HG03060 (cell line): ENCODE results near the gene SOCS1.
"Not testable (repeated sequence)": the region's sequence is repeated elsewhere in the genome, so short reads cannot be mapped to it uniquely, and the experiment has no call there.

Experiments used
- ATAC-seq: cut with Tn5 transposase; IDR thresholded peaks from one replicate; pipeline ENCODE4 v1.9.1; 2021; ENCODE audit warnings: low read depth, moderate number of reproducible peaks; ENCODE audit not compliant: unreplicated experiment

The SOCS1 gene

DNA sequence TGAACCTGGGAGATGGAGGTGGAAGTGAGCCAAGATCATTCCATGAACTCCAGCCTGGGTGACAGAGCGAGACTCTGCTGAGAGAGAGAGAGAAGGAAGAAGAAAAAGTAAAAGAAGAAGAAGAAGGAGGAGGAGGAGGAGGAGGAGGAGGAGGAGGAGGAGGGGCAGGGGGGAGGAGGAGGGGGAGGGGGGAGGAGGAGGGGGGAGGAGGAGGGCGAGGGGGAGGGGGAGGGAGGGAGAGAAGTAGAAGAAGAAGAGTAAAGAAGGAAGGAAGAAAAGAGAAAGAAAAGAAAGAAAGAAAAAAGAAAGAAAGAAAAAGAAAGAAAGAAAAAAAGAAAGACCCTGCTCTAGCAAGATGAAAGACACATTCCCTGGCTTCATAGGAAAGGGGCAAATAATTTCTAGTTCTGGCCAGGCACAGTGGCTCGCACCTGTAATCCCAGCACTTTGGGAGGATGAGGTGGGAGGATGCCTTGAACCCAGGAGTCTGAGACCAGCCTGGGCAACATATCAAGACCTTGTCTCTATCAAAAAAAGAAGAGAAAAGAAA is 23.6 kb downstream of the SOCS1 start:
- no peak for ATAC-seq

DNA sequence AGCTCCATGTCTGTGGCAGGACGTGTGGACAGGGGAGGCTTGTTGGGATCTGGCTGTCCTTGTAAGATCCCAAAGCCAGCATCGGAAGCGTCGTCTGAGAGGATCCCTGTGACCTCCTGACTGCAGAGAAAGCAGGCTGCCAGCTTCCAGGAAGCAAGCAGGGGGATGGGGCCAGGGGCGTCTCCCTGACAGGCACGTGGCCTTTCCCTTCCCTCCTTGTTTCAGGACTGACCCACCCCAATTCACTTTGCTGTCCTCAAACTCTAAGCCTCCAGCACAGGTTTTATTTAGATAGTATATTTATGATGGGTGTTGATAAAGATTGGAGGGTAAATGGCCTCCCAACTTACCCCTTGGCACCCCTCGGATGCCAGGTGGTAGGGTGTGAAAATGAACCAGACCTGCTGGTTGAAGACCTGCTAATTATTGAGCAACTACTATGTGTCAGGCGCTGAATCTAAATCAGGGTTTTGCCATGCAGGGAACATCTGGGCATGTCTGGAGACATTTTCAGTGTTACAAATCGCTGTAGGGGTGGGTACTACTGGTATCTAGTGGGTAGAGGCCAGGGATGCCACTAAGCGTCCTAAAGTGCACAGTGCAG is 24.5 kb downstream of the SOCS1 start:
- ATAC-seq, result no peak

DNA sequence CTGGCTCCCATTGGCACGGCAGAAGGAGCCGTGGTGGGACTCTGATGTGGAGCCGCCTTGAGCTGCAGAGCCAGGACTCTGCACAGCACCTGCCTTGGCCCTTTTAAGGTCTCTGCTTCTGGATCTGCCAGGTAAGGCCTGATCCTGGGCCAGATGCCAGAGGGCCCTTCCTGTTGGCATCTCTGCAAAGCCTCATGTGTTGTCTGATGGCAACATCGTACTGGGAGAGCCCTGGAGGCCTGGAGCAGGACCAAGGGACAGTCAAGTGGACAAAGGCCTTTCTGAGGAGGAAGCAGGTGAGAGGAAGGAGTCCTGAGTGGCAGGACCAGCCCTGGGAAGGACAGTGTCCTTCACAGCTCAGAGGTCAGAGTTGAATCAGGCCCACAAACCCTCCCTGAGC is 26.1 kb downstream of the SOCS1 start:
- ATAC-seq, result no peak

DNA sequence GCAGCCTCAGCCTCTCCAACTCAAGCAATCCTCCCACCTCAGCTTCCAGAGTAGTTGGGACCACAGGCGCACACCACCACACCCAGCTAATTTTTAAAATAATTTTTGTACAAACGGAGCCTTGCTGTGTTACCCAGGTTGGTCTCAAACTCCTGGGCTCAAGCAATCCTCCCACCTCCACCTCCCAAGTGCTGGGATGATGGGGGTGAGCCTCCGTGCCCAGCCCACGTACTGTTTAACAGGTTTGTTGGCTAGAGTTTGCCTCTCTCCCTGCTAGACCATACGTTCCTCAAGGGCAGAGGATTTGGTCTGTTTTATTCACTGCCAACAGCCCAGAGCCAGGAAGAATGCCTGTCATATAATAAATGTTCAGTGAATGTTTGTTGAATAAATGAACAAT is 26.6 kb downstream of the SOCS1 start:
- no peak for ATAC-seq

DNA sequence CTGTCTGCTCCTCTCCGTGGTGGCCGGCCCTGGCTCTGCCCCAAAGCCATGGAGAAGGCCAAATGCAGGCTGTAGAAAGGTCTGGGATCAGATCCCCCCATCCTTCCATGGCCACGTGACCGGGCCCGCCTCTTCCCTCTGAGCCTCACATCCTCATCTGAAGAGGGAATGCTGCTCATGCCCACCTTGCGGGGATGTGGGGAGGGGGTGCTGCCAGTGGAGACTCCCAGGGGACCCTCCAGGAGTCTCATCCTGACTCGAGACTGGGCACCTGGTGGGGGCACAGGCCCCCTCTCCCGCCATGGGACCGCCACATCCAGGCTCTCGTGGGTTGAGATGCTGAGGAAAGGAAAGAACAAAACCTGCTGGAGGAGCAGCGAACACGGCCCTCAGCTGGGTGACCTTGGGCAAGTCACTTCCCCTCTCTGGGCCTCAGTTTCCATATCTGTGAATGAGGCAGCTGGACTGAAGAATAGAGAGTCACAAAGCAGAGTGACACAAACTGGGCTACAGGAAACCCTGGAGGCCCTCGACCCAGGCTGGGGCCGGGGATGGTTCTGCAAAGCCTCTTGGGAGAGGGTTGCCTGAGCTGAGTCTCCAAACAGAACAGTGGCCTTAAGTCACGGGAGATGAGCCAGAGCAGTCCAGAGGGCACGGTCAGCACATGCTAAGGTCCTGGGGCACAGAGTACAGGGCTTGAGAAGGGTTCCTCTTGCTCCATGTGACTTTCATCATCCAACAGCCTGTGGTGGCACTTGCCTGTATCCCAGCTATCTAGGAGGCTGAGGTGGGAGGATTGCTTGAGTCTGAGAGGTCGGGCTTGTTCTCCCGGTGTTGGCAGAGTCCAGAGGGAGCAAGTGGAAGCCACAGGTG is 30.1 kb downstream of the SOCS1 start:
- ATAC-seq, result no peak

DNA sequence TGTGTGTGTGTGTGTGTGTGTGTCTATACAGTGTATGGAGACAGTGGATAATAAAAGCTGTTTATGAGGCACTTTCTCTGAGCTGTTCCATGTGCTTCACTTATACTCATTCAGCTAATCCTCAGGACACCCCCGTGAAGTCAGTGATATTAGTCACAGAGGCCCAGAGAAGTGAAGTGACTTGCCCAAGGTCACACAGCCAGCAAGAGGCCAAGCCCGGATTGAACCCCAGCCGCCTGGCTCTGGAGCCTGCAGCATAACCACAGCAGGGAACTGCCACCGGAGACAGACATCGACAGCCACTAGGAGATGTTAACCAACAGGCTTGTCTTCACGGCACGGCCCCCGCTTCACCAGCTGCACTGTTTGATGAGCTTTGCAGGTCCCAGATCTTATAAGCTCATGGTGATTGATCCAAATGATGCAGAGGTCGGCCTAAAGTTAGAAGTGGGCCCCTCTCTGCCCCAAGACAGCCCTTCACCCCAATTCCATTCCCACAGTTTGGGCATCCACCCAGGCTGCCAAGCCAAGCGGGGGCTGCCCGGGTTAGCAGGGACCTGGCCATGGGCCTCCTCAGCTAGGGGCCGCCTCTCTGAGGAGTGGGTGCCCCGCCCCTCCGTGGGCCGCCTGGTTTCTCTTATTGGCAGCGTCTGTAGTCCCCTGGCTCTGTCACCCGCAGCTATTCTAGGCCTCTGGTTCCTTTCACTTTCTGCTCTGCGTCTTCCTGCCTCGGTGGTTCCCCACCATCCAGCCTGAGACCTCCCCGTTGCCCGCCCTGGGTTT is 30.9 kb downstream of the SOCS1 start:
- ATAC-seq, result peak; percentile 75

DNA sequence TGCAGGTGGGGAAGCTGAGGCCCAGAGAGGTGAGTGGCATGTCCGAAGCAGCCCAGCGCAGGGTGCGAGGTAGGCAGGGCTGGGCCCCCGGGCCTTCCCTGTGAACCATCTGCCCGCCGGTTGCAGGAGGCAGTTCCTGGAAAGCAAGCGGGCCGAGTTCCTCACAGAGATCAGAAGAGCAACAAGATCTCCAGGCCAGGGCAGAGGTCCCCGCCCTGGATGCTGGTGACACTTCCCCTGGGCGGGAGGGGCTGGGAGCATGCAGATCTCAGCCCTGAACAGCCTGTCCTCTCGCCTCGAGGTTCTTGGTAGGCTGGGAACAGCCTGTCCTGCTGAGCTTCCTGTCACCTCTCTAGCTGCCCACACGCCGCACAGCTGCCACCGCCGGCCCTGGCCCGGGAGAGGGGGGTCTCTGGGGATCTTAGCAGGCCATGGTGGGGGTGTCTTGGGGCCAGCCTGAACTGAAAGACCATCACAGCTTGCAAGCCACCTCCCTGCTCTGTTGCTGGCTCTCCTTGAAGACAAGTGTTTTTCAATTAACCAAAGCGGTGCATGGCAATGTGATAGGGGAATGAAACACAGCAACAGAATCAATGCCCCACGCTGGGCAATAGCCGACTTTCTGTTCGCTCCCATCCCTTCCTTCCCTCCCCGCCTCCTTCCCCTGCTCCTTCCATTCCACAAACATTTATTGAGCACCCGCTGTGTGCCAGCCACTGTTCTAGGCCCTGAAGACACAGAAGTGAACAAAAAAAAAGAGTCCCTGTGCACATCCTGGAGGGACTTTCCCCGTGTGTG is 31.7 kb downstream of the SOCS1 start:
- no peak for ATAC-seq

DNA sequence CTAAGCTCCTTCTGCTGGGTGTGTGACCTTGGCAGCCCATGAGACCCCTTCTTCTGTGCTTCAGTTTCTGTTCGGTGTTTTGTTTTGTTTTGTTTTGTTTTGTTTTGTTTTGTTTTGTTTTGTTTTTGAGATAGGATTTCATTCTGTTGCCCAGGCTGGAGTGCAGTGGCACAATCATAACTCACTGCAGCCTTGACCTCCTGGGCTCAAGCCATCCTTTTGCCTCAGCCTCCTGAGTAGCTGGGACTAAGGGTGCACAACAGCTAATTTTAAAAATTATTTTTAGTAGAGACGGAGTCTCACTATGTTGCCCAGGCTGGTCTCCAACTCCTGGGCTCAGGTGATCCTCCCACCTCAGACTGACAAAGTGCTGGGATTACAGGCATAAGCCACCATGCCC is 35.5 kb downstream of the SOCS1 start:
- ATAC-seq, result not testable (repeated sequence)

DNA sequence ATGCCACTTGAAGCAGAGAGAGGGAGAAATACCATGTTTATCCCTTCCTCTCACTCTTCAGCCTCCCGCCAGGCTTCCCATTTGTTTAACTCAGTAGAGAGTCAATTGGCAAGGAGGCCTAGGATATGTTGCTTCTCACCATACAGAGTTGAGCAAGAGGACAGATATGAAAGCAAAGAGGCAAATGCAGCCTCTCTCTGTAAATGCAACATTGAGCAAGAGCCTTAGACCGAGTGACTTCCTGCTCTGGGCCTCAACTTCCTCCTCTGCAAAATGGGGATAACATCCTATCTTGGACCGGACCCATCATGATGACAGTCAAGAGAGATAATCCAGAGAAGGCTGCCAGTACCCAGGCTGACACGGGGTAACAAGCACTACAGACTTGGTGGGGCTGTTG is 36.8 kb downstream of the SOCS1 start:
- ATAC-seq, result no peak

DNA sequence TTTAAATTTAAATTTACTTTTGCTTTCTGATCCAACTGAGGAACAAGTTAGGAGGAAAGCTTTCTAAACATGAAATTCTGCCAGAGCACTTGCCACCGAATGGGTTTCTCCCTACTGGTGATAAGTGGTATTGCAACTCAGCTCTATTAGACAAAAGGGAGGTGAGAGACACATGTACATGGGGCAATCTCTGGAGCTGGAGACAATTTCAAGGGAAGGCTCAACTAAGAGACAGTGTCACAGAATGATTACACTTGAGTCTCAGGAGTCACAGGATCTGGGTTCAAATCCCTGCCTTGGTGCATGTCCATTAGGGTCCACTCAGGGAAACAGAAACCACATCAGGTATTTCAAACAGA is 37.4 kb downstream of the SOCS1 start:
- no peak for ATAC-seq

DNA sequence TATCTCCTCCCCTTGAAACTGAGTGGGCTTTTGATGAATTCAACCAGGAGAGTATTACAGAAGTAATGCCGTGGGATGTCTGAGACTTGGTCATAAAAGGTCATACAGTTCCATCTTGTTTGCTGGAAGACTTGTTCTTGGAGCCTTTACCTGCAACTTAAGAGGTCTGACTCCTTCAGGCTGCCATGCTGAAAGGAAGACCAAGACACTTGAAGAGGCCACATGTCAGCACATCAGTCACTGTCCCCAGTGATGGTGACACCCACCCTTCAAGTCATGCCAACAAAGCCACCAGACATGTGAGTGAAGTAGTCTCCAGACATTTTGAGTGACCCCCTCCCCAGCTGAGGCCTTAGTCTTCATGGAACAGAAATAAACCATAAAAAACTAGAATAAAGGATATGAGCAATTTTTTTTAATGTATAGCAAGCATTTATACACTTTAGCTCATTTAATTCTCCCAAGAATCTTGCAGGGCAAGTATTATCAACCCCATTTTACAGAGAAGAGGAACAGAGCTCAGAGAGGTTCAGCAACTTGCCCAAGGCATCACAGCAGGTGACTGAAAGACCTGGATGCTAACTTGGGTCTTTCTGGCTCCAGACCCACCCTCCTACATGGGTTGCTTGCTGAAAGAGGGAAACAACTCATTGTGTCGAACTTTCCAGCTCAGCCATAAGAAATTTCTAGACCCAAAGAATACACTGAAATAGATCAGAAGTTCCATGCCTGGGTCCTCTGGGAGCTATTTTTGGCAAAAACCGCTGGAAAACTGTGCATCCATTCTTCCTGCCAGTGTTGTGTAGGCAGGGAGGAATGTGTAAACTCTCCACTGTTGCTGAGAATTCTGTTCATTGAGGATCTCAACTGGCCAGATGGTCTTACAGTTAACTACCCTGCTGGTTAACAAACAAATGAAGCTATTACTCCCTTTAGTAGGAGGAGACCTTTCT is 38.1 kb downstream of the SOCS1 start:
- no peak for ATAC-seq

DNA sequence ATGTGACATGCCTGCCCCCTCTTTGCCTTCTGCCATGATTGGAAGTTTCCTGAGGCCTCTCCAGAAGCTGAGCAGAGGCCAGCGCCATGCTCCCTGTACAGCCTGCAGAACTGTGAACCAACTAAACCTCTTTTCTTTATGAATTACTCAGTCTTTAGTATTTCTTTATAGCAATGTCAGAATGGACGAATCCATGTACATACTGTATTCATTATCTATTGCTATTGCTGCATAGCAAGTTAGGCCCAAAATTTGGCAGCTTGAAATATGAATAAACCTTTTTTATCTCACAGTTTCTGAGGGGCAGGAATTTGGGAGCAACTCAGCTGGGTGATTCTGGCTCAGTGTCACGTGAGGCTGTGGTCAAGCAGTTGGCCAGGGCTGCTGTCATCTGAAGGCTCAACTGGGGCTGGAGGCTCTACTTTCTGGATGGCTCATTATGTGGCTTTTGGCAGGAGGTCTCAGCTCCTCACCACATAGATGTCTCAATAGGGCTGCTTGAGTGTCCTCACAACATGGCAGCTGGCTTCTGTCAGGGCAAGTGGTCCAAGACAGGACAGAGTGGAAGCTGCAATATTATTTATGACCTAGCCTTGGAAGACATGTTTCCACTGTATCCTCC is 40.0 kb downstream of the SOCS1 start:
- no peak for ATAC-seq

DNA sequence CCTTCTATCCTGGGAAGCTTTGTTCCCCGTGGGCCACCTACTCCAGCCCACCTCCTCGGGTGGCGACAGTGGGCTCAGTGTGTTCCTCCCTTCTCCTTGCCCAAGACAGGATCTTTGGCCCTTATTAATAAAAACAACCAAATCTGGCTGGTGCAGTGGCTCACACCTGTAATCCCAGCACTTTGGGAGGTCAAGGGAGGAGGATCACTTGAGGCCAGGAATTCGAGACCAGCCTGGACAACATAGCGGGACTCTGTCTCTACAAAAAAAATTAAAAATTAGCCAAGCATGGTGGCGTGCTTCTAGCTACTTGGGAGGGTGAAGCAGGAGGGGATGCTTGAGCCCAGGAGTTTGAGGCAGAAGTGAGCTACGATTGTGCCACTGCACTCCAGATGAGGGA is 42.2 kb downstream of the SOCS1 start:
- ATAC-seq, result no peak

DNA sequence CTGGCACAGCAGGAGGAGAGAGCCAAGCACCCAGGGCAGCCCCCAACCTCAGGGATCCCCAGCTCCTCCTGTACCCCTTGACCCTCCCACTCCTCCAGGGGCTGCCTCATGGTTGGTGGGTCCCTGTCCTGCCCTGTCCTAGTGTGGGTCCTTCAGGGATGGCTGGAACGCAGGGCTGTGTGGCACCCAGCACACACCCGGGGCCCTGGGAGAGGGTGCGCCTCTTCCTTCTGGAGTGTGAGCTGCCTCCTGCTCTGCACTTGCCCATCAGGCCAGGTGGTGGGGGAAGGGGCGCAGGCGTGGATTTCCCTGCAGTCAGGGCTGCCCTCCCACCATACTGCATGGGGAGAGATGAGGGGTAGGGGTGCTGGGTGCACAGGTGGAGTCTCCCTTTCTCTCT is 42.6 kb downstream of the SOCS1 start:
- no peak for ATAC-seq

DNA sequence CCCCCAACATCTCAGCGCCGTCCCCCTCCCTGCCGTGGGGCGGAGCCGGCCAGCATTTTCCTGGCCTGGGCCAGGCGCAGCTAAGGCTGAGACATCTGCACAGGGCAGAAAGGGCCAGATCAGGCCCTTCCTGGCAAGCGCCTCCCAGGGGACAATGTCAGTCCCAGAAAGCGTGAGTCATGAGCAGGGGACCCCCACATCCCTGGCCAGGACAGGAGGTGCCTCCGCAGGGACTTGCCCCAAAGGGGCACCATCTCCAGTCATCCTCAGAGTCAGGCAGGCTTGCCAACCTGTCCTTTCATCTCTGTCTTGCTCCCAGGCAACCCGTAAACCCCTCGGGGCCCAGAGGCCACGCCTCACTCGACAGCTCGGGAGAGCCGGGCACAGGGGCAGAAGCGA is 43.2 kb downstream of the SOCS1 start:
- no peak for ATAC-seq

DNA sequence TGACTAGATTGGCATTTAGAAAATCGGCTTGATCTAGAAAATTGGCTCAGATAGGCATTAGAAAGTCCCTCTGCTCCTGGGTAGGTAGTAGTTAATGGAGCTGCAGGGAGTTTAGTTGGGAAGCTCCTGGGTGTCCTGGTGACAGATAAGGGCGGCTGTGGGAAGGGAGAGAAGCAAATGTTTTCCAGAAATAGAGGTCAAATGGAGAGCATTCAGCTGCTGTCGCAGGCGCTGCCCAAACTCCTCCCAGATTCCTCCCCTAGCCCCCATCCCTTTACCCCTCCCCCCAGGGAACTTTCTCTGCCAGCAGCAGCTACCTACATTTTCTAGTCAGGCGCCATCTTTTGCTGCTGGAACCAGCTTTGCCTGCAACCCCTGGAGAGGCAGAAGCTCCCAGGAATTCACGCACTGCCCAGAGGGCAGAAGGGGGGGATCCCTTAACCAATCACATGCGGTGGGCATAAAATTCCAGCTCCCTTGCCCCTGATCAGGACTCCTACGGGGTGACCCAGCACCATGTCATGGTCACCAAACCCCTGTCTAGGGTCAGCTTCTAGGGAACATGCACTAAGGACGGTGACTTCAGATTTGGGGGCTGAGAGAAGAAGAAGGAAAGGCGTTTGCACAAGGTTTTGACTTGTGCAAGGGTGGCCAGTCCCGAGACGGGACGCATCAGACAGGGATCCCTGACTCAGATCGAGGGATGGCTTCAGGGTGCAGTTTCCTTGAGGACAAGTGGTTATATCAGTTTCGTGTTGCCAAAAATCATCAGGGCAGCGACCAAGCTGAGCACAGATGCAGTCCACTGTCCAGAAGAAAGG is 43.8 kb downstream of the SOCS1 start:
- ATAC-seq, result no peak

DNA sequence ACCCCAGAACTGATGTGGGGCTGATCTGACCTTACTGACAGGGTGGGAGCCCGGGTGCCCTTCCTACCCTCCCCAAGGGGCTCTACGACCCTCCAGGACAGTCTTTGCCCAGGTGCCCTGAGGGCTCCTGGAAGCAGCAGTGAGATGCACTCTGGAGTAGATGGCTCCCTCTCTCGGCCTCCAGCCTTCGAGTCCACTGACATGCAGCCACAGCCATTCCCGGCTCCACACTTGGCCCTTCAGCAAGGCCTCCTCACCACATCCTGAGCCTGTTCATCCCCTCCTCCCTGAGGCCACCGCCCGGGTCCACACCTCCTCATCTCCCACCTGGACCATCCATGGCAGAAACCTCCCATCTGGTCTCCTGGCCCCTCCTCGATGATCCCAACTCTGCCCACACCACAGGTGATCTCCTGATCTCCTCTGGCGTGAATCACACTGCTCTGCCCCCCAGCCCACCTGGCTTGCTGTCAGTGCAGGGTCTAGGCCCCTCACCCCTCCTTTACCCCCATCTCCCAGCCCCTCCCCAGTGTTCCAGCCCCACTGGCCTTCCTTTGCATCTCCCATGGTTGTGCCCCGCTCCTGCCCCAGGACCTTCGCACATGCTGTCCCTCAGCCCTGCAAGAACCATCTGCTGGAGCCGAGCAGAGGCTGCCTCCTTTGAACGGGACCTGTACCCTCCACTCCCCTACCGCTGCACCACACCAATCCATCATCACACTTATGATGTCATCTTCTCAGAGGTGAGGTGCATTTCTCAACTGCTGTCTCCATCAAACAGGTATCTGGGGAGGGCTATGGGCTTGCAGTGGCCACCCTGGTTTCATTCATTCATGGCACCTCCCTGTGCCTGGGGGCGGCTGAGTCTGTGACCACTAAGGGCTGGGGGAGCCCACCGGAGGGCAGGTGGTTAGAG is 44.7 kb downstream of the SOCS1 start:
- no peak for ATAC-seq
